Stimulated activated CD4-positive, alpha-beta T cell treated with anti-CD3 and anti-CD28 coated beads, TNF-alpha, amount 100 ng/mL, for 48 hours (primary cell): Measurements from ENCODE around the gene TFCP2L1.

Experiments used
- DNase-seq, 3 donors: peaks; one replicate each; pipeline ENCODE4 v3.0.0-alpha.2; 2020; ENCODE audit warnings: low read depth in 3 of 3

The TFCP2L1 gene

DNA sequence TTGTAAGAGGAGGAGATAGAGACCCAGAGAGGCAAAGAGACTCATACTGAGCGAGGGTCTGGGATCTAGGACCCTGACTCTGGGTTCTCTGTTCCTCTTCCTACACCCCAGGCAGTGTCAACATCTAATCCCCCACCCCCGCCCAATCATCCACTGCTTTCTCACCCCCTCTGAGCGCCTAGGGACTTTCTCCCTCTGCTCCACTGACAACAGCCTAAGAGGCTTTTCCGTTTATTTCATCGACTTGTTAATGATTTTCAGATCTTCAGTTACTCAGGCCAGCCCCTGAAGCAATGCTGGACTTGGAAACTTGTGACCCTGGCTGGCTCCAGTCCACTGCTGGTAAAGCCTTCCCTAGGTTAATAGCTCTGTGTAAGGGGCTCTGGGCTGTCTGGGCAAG is 65.1 kb downstream of the TFCP2L1 start:
- DNase-seq, result no peak

- DNase-seq, result no peak
Measured at GRCh38 chr2:121218386-121218938, 66.5 kb downstream of the TFCP2L1 start.

- DNase-seq, result no peak
Measured at GRCh38 chr2:121217627-121218026, 67.4 kb downstream of the TFCP2L1 start.

GRCh38 chr2:121214296-121214695 is 70.7 kb downstream of the TFCP2L1 start:
- DNase-seq, result no peak

DNA sequence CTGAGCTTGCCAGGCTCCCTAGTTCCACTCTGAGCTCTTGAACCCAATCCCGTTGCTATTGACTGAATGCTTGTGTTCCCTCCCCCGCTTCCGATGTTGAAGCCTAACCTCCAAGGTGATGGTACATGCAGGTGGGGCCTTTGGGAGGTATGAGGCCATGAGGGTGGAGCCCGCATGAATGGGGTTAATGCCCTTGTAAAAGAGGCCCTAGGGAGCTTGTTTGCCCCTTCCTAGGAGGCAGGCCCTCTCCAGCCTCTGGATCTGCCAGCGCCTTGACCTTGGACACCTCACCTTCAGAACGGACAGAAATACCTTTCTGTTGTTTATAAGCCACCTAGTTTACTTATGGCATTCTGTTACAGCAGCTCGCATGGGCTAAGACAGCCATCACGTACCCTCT is 71.6 kb downstream of the TFCP2L1 start:
- DNase-seq, result no peak

DNA sequence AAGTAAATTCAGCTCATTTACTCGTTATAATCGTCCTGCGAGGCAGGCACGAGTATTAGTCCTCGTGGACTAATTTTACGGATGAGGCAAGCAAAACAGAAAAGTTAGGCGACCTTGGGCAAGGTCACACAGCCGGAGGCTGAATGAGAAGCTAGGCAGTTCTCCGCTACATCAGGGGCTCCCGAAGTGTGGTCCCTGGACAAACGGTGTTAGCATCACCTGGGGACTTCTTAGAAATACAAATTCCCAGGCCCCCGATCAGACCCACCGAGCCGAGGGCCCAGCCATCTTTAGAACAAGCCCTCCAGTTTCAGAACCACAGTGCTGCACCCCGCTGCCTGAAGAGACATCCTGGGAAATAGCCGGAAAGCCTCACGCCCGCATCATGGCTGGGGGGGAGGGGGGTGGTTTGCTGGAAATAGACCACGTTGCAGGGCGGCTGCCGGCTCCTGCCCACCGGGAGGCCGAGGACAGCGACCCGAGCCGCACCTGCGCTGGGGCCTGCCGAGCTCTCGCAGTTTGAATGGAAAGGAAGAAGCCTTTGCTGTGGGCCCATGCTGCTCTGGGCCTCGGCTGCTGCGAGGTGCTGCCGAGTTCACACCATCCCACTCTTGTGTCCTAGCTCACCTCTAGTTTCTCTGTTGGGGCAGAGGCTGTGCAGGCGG is 72.2 kb downstream of the TFCP2L1 start:
- DNase-seq, result no peak

DNA sequence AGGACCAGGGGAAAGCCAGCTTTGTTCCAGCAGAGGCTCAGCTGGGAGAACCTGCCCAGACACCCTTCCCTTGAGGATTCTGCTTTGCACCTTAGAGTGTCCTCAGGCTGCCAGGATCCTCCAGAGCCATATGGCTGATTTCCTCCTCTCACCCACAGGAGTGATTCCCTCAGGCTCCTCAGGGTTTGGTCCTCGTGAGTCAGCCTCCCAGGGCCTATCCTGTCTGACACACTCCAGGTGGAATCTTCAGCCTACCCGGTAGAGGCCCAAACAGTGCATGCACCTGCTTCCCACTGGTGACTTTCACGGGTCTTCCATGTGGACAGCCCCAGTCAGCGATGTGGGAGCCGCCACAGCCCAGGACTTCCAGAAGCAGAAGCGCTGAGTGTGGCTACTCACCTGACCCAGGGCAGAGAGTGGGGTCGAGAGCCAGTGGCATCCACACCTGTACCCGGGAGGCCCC is 73.3 kb downstream of the TFCP2L1 start:
- DNase-seq, result no peak

GRCh38 chr2:121211251-121211650 is 73.8 kb downstream of the TFCP2L1 start:
- DNase-seq, result no peak

- DNase-seq, result no peak
Measured at GRCh38 chr2:121210691-121211090, 74.3 kb downstream of the TFCP2L1 start.

- DNase-seq, result no peak
Measured at GRCh38 chr2:121209014-121209610, 75.9 kb downstream of the TFCP2L1 start.

GRCh38 chr2:121207494-121207893 is 77.5 kb downstream of the TFCP2L1 start:
- DNase-seq, result no peak

DNA sequence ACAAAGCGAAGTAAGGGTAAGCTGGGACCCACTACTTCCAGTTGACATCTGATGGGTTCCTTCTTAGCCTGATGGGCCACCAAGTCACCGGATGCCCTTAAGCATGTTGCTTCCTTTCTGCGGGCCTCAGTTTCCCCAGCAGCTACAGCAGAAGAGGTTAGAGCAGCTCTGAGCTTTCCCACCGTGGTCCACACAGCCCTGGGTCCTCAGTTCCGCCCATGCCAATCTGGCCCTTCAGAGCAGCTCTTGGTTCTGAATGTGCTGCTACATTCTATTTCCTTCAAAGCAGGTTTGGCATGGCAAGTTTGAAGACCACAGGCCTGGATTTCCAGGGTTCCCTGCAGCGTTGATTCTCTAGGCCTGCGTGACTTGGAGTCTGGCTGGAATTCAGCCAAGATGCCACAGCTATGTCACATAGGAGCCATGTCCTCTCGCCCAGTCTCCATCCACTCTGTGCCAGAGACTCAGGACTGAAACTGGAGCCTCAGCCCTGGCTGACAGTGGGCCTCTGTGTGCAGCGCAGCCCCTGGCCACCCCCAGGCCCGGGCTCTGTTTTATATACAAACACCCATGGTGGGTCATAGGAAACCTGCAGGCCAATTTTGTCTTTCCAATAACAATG is 79.6 kb downstream of the TFCP2L1 start:
- no peak for DNase-seq

- DNase-seq, result no peak
Measured at GRCh38 chr2:121203591-121204249, 81.3 kb downstream of the TFCP2L1 start.

DNA sequence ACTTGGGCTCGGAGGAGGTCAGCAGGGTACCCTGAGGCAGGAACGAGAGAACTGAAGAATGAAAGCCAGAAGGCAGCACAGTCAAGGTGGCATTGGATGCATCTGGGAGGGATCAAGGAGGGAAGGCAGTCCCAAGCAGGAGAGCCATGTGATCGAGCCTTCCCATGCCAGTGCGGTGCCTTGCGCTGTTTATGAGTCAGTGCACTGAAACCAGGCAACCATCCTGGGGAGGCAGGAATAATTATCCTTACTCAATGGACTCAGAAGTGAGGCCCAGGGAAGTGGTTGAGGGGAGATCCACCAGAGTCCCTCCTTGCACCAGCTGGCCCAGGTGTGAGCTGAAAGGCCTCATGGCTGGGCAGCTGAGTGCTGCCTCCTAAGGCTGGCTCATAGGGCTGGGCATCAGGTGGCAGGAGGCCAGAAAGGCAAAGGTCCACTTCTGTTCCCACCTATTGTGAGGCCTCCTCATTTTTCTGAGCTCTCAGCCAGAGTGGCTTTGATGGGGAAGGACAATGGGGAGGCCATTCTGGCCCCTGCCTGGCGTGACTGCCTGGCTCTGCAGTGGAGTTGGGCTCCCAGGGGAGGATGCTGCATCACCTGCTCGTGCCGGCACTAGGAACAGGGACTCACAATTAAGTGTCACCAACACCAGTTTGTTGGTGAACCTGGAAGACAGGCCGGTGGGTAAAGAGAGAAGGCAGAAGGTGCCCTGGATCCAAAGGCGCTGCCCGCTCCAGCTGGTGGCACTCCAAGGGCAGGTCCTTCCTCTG is 82.3 kb downstream of the TFCP2L1 start:
- DNase-seq, result no peak

- DNase-seq, result no peak
Measured at GRCh38 chr2:121201796-121202195, 83.2 kb downstream of the TFCP2L1 start.

DNA sequence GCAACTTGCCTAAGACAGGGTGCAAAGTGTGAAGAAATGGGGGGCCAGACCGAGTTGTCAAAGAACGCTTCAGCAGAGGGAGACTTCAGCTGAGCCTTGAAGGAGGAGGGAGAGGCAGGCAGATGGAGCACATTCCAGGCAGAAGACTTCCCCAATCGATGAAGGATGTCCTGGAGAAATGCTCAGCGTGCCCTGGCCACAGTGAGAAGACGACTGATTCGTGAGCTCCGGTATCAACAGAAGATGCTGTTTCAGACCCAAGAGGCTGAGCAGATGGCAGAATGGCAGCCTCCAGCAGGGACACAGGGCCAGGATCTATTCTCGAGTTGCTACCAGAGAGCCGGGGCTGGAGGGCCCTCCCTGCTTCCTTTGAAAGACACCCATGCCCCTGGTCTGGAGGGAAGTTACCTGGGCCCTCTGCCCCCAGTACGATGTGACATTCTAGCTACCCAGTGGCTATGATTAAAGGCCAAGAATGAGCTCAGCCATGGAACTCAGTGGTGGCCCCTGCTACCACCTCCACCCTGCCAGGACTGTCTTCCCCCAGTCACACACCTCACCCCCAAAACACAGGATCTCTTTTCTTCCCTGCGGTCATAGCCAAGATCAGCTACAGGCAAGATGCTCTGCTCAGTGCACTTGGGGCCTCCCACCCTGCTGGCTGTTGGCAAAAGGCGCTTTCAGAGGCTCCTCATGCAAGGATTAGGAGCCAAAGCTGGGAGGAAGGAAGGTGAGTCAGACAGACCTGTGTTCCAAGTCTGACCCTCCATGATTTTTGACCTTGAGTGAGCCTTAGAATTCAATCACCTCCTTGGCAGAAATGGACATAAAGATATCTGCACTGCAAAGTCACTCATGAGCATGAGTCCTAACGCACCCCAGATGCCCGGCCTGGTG is 84.3 kb downstream of the TFCP2L1 start:
- no peak for DNase-seq

DNA sequence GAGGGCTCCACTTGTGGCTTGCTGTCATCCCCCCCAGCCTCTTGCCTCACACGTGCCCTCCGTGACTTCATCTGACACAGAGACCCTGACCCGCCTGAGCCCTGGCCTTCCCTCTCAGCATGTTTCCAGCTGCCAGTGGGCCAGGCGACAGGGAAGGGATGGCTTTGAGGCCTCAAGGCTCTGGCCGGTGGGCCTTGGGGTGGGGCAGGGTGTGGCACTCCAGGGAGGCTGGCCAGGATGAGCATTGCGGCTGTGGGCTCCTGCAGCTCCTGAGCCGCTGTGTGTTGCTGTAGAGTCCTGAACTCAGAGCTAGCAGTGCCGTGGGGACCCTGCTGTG is 85.0 kb downstream of the TFCP2L1 start:
- no peak for DNase-seq

- no peak for DNase-seq
Measured at GRCh38 chr2:121199281-121200010, 85.6 kb downstream of the TFCP2L1 start.

DNA sequence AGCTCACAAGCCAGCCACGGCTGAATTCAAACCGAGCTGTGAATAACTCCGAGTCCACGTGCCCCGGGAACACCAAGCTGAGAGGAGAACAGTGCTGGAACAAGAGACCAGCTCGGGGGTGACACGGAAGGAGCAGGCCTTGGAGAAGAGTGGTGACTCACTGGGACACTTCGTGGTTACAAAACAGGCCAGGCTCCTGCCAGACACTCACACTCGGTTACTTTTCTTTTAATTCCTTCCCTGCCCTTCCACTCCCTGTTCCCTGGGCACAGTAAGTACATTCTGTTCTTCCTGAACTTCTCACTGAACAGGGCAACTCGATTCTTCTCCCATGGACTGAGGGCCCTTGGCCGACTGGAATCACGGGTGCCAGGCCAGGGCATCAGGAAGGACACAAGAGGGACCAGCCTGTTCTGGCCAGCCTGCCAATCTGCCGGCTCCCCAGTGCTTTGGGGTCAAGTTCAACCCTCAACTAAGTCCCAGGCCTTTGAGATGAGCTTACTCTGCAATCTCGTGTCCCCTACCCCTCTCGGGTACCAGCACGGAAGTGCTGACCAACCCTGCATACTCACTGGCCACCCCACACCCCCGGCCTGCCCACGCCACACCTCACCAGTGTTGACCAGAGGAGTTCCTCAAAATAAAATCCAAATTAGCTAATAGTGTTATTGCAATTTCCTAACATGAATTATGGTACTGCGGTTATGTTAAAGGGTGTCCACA is 87.5 kb downstream of the TFCP2L1 start:
- no peak for DNase-seq

GRCh38 chr2:121196849-121197155 is 88.2 kb downstream of the TFCP2L1 start:
- no peak for DNase-seq
